HG02678 (cell line): ENCODE measurements around the gene NMB.
A peak's percentile ranks its signal among the peaks of the same experiment; 100 is the strongest.
"Not testable (repeated sequence)": the region's sequence is repeated elsewhere in the genome, so short reads cannot be mapped to it uniquely, and the experiment has no call there.

Source experiments
- ATAC-seq: cut with Tn5 transposase; IDR thresholded peaks from one replicate; pipeline ENCODE4 v1.9.1; 2021; ENCODE audit warnings: mild to moderate bottlenecking, moderate library complexity; ENCODE audit not compliant: unreplicated experiment

Gene NMB

GRCh38 chr15:84656972-84657371, 1.0 kb downstream of the NMB start:
- ATAC-seq = no peak

- ATAC-seq = no peak
Measured at GRCh38 chr15:84654689-84655453, 3.1 kb downstream of the NMB start.

DNA sequence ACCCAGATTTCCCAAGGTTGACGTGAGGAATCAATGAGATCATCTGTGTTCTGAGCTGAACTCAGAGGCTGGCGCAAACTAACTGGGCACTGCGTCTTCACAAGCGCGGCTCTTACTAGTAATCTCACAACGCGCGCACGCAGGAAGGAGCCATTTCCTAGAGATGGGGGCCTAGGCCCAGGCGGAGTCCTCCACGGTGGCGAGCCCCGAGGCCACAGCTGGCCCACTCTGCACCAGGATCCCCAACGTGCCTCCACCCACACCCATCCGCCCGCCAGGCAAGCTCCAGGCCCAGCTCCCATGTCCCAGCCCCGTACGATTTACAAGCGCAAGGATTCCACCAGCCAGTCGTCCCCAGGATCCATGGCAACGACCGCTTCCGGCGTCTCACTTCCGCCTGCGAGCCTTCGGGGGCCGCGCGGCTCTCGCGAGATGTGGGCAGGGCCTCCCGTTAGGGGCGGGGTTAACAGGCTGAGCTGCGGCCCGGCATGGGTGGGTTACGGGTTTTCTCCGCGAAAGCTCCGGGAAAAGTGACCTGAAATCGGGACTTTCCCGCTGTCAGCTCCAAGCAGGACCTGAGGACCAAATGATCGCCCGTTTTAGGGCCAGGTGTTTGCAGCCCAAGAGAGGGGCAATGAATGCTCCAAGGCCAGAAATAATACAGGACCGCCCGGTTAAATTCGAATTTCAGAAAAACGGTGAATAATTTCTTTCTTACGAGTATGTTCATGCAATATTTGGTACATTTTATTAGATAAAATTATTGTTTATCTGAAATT, 3.9 kb downstream of the NMB start, which contains the start of gene WDR73:
WDR73 (minus strand) TSS at position 374 of the 779 bp plus-strand sequence; CDS start at position 365, 9 bp downstream.
- peak; percentile 83 for ATAC-seq

GRCh38 chr15:84653584-84653909, 4.5 kb downstream of the NMB start:
- ATAC-seq = no peak

DNA sequence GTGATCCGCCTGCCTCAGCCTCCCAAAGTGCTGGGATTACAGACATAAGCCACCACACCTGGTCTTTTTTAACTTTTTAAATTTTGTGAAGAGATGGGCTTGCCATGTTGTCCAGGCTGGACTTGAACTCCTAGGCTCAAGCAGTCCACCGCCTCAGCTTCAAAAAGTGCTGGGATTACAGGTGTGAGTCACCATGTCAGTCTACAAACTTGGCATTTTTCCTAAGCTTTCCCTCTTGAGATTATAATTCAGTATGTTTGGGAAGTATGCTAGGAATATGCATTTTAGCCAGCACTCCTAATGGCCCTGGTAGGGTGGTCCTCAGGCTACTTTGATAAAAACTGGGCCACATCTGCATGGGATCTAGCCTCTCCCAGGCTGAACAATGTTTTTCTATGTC, 8.3 kb downstream of the NMB start:
- ATAC-seq = no peak

GRCh38 chr15:84648539-84648938, 9.5 kb downstream of the NMB start:
- ATAC-seq = no peak

DNA sequence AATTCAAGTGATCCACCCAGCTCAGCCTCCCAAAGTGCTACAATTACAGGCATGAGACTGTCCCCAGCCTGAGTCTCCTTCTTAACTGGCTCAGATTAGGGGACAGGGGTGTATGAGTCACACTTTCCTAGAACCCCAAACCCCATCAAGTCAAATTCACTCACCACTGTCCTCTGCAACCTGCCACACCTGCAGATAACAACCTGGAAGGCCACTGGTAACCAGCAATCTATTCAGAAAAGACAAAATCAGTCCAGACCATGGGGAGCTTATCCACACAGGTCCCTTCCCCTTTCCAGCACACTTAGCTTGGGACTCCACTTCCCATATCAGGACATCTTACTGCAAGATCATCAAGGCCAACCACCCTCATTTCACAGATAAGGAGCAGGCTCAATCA, 10.3 kb downstream of the NMB start:
- ATAC-seq = no peak

DNA sequence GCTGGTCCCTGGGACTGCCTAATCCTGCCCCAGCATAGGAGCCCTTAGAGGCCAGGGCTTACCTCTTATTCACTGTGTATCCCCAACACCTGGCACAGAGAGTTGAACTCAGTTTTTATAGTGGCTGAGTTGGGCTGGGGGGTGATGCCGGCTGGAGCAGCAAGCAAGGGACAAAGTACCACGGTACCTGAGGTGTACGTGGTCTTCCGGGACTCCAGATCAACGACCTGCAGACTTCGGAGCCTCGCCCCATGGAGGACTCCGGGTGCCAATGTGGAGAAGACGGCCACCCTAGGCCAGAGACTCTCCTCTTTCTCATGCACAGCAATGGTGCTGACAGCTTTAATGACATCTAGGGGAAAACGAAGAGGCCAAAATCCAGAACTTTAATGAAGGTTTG, 12.0 kb downstream of the NMB start:
- no peak for ATAC-seq

- no peak for ATAC-seq
Measured at GRCh38 chr15:84645496-84645895, 12.5 kb downstream of the NMB start.

GRCh38 chr15:84643838-84644237, 14.2 kb downstream of the NMB start:
- ATAC-seq = no peak

DNA sequence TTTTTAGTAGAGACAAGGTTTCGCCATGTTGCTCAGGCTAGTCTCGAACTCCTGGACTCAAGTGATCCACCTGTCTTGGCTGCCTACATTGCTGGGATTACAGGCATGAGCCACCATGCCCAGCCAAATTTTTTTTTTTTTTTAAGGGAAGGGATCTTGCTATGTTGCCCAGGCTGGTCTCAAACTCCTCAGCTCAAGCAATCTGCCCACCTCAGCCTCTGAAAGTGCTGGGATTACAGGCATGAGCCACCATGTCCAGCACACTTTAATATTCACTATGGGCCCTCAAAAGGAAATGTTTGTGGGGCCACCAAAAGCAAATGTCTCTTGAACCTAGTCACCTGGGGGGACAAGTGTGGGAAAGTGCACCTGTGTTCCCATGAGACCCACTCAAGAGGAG, 15.4 kb downstream of the NMB start:
- ATAC-seq = not testable (repeated sequence)

DNA sequence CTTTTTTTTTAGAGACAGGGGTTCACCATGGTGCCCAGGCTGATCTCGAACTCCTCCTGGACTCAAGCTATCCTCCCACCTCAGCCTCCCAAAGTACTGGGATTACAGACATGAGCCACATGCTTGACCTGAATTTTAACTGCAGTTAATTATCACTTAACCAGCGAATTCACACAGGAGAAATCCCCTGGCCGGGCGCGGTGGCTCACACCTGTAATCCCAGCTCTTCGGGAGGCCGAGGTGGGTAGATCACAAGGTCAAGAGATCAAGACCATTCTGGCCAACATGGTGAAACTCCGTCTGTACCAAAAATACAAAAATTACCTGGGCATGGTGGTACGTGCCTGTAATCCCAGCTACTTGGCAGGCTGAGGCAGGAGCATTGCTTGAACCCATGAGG, 16.1 kb downstream of the NMB start:
- not testable (repeated sequence) for ATAC-seq

GRCh38 chr15:84638103-84638502, 19.9 kb downstream of the NMB start:
- ATAC-seq = no peak

GRCh38 chr15:84634228-84634837, 23.7 kb downstream of the NMB start:
- ATAC-seq = no peak

DNA sequence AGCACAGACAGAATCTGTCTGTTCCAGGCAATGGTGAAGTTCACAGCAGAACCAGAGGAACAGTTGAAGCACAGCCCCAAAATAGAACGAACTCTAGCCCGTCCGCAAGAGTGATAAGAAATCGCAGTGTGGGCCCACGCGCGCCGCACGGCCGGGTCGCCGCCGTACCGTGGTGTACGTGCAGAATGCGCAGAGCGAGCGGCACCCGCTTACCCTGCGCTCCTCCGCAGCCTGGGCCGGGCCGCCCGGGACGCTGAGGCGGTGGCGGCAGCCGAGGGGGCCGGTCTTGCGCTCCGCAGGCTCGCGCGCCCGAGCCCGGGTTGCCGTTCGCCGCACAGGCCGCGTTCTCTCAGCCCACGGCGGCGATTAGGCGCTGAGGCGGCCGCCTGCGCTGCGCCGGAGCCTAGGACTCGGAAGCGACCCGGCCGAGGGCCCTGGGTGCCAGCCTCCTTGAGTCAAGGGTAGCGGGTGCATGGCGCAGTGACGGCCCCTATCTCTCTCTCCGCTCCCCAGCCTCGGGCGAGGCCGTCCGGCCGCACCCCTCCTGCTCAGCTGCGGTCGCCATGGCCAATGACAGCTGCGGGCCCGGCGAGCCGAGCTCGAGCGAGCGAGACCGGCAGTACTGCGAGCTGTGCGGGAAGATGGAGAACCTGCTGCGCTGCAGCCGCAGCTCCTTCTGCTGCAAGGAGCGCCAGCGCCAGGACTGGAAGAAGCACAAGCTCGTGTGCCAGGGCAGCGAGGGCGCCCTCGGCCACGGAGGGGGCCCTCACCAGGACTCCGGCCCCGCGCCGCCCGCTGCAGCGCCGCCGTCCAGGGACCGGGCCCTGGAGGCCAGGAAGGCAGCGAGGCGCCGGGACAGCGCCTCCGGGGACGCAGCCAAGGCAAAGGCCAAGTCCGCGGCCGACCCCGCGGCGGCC, 24.4 kb downstream of the NMB start:
- ATAC-seq = peak; percentile 39

DNA sequence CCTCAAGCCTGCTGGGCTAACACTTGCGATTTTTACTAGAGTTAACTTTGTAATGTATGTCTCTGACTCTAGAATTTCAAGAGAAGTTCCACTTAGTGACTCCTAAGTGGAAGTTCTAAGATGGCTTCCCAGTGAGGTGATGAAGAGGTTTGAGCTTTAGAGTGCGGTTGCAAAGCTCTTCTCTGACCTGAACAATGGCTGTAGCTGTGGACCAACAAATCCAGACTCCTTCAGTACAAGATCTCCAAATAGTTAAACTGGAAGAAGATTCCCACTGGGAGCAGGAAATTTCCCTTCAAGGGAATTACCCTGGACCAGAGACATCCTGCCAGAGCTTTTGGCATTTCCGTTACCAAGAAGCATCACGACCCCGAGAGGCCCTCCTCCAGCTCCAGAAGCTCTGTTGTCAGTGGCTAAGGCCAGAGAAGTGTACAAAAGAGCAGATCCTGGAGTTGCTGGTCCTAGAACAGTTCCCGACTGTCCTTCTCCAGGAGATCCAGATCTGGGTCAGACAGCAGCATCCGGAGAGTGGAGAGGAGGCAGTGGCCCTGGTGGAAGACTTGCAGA, 26.2 kb downstream of the NMB start:
- no peak for ATAC-seq

GRCh38 chr15:84629033-84629432, 29.0 kb downstream of the NMB start:
- ATAC-seq = no peak

DNA sequence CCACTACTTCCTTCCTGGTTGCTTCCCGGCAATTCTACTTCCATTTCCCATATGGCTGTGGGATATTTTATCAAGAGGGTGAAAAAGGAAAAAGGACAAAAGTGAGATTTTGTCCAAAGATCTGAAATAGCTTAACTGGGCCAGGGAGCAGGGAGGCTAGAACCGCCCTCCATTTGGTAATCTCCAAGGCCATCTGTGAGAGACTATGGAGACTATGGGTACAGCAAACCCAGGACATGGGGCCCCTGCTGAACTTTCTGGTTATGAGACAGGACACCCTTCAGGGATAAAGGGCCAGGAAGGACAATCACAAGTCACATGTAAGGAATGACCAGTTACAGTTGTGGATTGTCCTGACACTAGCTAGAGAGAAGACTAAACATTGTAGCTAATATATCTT, 32.9 kb downstream of the NMB start:
- ATAC-seq = no peak

GRCh38 chr15:84624359-84624758, 33.6 kb downstream of the NMB start:
- ATAC-seq = no peak

- ATAC-seq = no peak
Measured at GRCh38 chr15:84621358-84621979, 36.5 kb downstream of the NMB start.
